Astrocyte (in vitro differentiated cells and primary cell): ENCODE results near the gene TATDN2. TPM values are rescaled to one million over a fixed set of nuclear protein-coding genes. Genes with fewer than 3 reads are reported as not detected.

Experiments used
- DNase-seq: peaks from one replicate; pipeline ENCODE4 v3.0.0-alpha.2; 2010; ENCODE audit warnings: low read depth
- FAIRE-seq: peaks from 2 replicates; lab custom pipeline; 2011; peaks lifted over from hg19 to GRCh38; lab: Jason Lieb, UNC
- H2AFZ ChIP-seq: 2 replicates; pipeline ENCODE4 v1.6.0; 2012; ENCODE audit warnings: low read depth, low read length, inconsistent platforms
- H3K27ac ChIP-seq: 2 replicates; pipeline ENCODE4 v1.5.1; 2011; ENCODE audit warnings: low read depth, low read length, inconsistent platforms
- H3K27me3 ChIP-seq: 2 replicates; pipeline ENCODE4 v1.6.0; 2011; ENCODE audit warnings: low read length, inconsistent platforms; ENCODE audit not compliant: insufficient read depth
- H3K36me3 ChIP-seq: 2 replicates; pipeline ENCODE4 v1.5.1; 2011; ENCODE audit warnings: low read length, inconsistent platforms; ENCODE audit not compliant: insufficient read depth
- H3K4me1 ChIP-seq: 2 replicates; pipeline ENCODE4 v1.5.1; 2011; ENCODE audit warnings: low read length, inconsistent platforms; ENCODE audit not compliant: insufficient read depth
- H3K4me2 ChIP-seq: 2 replicates; pipeline ENCODE4 v1.6.0; 2012; ENCODE audit warnings: low read length, inconsistent platforms
- H3K4me3 ChIP-seq: 2 replicates; pipeline ENCODE4 v1.5.1; 2011; ENCODE audit warnings: low read depth, mild to moderate bottlenecking, low read length, inconsistent platforms; ENCODE audit not compliant: insufficient read depth
- H3K79me2 ChIP-seq: 2 replicates; pipeline ENCODE4 v1.6.0; 2012; ENCODE audit warnings: mild to moderate bottlenecking, low read length, inconsistent platforms; ENCODE audit not compliant: insufficient read depth
- H3K9ac ChIP-seq: 2 replicates; pipeline ENCODE4 v1.6.0; 2012; ENCODE audit warnings: mild to moderate bottlenecking, low read length, inconsistent platforms
- H3K9me3 ChIP-seq: 2 replicates; pipeline ENCODE4 v1.5.1; 2012; ENCODE audit warnings: low read depth, mild to moderate bottlenecking, low read length, inconsistent platforms; ENCODE audit not compliant: insufficient read depth
- H4K20me1 ChIP-seq: 2 replicates; pipeline ENCODE4 v1.6.0; 2012; ENCODE audit warnings: low read length, inconsistent platforms; ENCODE audit not compliant: insufficient read depth
- H3K27ac Mint-ChIP-seq: one replicate; pipeline ENCODE4 v1.8.0; 2021; ENCODE audit warnings: mild to moderate bottlenecking, mixed read lengths; ENCODE audit not compliant: unreplicated experiment
- H3K27me3 Mint-ChIP-seq: one replicate; pipeline ENCODE4 v1.8.0; 2021; ENCODE audit warnings: low read depth, mixed read lengths; ENCODE audit not compliant: unreplicated experiment
- H3K36me3 Mint-ChIP-seq: one replicate; pipeline ENCODE4 v1.8.0; 2021; ENCODE audit warnings: low read depth, mixed read lengths; ENCODE audit not compliant: unreplicated experiment
- H3K4me1 Mint-ChIP-seq: one replicate; pipeline ENCODE4 v1.8.0; 2021; ENCODE audit warnings: low read depth, mixed read lengths; ENCODE audit not compliant: unreplicated experiment
- H3K4me3 Mint-ChIP-seq: one replicate; pipeline ENCODE4 v1.8.0; 2021; ENCODE audit warnings: mild to moderate bottlenecking, moderate library complexity, mixed read lengths; ENCODE audit not compliant: unreplicated experiment
- H3K9me3 Mint-ChIP-seq: one replicate; pipeline ENCODE4 v1.8.0; 2021; ENCODE audit warnings: mild to moderate bottlenecking, mixed read lengths; ENCODE audit not compliant: unreplicated experiment
- EZH2 ChIP-seq: IDR thresholded peaks from 2 replicates; pipeline ENCODE4 v1.6.1; 2012; ENCODE audit warnings: mild to moderate bottlenecking, low read length, inconsistent platforms; ENCODE audit not compliant: insufficient read depth
- total RNA-seq: library from RNA; stranded (reverse); gene quantifications from 2 replicates; pipeline ENCODE4 v1.2.1, GENCODE V29; 2021
- TF ChIP-seq, protein P1 (sequence below): IDR thresholded peaks from 2 replicates; pipeline ENCODE4 v1.5.1; 2011; ENCODE audit warnings: low read depth, mild to moderate bottlenecking, inconsistent platforms, low read length, moderate library complexity; ENCODE audit not compliant: insufficient read depth

TATDN2 gene
- total RNA-seq, 1 donor from 2014 or later: 29.5 TPM

DNA sequence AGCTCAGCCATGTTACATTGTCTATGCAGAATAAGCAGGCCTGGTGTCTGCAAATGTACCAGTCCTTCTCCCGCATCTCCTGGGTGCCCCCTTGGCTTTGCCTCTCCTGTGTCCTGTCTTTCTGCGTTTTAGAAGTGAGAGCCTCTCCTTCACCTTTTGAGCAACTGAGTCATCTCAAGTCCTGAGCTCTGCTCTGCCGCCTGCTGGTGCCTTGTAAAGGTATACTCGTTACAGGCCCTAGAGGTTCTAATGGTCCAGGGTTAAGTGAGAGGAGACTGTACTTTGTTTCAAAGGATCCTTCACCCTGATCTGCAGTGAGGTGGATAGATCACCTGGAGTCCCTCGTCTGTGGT, 31.9 kb downstream of the TATDN2 start:
- no peak overlapping the region for H3K4me3 Mint-ChIP-seq
- Histone ChIP-seq H3K4me1 (peaks cover 6% of the 10 kb centered on the region), H3K27ac (no peak overlapping the region), H3K36me3 (peaks cover 27% of the 10 kb centered on the region), H4K20me1 (peaks cover 41% of the 10 kb centered on the region), H2AFZ (no peak overlapping the region), H3K4me3 (no peak overlapping the region), H3K9me3 (no peaks in the 10 kb centered on the region), H3K9ac (no peak overlapping the region), H3K4me2 (no peak overlapping the region), H3K79me2 (peaks cover 24% of the 10 kb centered on the region), H3K27me3 (no peaks in the 10 kb centered on the region)
- H3K27ac Mint-ChIP-seq: no peak overlapping the region
- FAIRE-seq (no peak), DNase-seq (no peak)
- H3K36me3 Mint-ChIP-seq: peaks cover 27% of the 10 kb centered on the region
- peaks cover 12% of the 10 kb centered on the region for H3K4me1 Mint-ChIP-seq
- no peaks in the 10 kb centered on the region for H3K27me3 Mint-ChIP-seq
- no peak for TF ChIP-seq EZH2
- TF ChIP-seq, protein P1, sequence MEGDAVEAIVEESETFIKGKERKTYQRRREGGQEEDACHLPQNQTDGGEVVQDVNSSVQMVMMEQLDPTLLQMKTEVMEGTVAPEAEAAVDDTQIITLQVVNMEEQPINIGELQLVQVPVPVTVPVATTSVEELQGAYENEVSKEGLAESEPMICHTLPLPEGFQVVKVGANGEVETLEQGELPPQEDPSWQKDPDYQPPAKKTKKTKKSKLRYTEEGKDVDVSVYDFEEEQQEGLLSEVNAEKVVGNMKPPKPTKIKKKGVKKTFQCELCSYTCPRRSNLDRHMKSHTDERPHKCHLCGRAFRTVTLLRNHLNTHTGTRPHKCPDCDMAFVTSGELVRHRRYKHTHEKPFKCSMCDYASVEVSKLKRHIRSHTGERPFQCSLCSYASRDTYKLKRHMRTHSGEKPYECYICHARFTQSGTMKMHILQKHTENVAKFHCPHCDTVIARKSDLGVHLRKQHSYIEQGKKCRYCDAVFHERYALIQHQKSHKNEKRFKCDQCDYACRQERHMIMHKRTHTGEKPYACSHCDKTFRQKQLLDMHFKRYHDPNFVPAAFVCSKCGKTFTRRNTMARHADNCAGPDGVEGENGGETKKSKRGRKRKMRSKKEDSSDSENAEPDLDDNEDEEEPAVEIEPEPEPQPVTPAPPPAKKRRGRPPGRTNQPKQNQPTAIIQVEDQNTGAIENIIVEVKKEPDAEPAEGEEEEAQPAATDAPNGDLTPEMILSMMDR: no peak
- no peaks in the 10 kb centered on the region for H3K9me3 Mint-ChIP-seq

DNA sequence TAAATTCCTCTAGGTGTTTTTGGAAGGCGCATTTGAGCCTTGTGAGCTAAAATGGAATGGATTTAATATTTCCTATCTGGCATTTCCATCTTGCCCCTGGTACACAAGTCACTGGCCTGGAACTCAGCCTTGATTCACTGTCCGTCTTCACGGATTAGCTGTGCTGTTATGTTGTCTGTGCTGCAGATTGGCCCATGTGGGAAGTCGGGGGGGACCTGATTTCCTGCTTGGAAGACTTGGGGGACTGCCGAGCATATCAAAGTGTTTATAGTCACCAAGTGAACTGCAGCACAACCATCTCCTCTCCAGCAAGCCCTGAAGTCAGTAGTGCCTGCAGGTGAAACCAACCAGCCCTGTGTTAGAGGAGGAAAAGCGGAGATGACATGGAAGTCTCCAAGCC, 32.3 kb downstream of the TATDN2 start:
- Histone ChIP-seq H4K20me1 (peaks cover 37% of the 10 kb centered on the region), H3K27ac (no peak overlapping the region), H3K4me1 (peaks cover 6% of the 10 kb centered on the region), H3K9ac (no peak overlapping the region), H3K4me2 (no peak overlapping the region), H2AFZ (no peak overlapping the region), H3K27me3 (no peaks in the 10 kb centered on the region), H3K4me3 (no peak overlapping the region), H3K36me3 (peaks cover 27% of the 10 kb centered on the region), H3K79me2 (peaks cover 20% of the 10 kb centered on the region), H3K9me3 (no peaks in the 10 kb centered on the region)
- no peaks in the 10 kb centered on the region for H3K9me3 Mint-ChIP-seq
- no peaks in the 10 kb centered on the region for H3K27me3 Mint-ChIP-seq
- peaks cover 27% of the 10 kb centered on the region for H3K36me3 Mint-ChIP-seq
- no peak overlapping the region for H3K27ac Mint-ChIP-seq
- peaks cover 16% of the 10 kb centered on the region for H3K4me1 Mint-ChIP-seq
- no peak for TF ChIP-seq EZH2
- TF ChIP-seq, protein P1: no peak
- no peak overlapping the region for H3K4me3 Mint-ChIP-seq
- DNase-seq (no peak), FAIRE-seq (no peak)

GRCh38 chr3:10281951-10282350, 33.7 kb downstream of the TATDN2 start:
- peaks cover 28% of the 10 kb centered on the region for H4K20me1 ChIP-seq
- H3K36me3 ChIP-seq: peaks cover 26% of the 10 kb centered on the region
- H3K9me3 ChIP-seq: no peaks in the 10 kb centered on the region
- H3K9ac ChIP-seq: no peak overlapping the region
- no peak overlapping the region for H3K27ac ChIP-seq
- Mint-ChIP-seq H3K27ac (peak overlapping the region; percentile 58), H3K27me3 (no peaks in the 10 kb centered on the region), H3K4me1 (peaks cover 26% of the 10 kb centered on the region), H3K36me3 (peaks cover 28% of the 10 kb centered on the region), H3K4me3 (no peak overlapping the region), H3K9me3 (no peaks in the 10 kb centered on the region)
- H3K27me3 ChIP-seq: no peaks in the 10 kb centered on the region
- no peak for FAIRE-seq
- TF ChIP-seq EZH2: no peak
- TF ChIP-seq, protein P1: no peak
- peak; percentile 48 for DNase-seq
- peaks cover 10% of the 10 kb centered on the region for H3K4me1 ChIP-seq
- H3K4me3 ChIP-seq: no peak overlapping the region
- H3K4me2 ChIP-seq: peak overlapping the region; percentile 52
- H3K79me2 ChIP-seq: peaks cover 9% of the 10 kb centered on the region
- H2AFZ ChIP-seq: no peak overlapping the region
